BE2C (cell line): ENCODE results near the gene KLHL10.
A peak's percentile ranks its signal among the peaks of the same experiment; 100 is the strongest.

Experiments
- DNase-seq: peaks from one replicate; pipeline ENCODE4 v3.0.0-alpha.2; 2020
- H3K27me3 ChIP-seq: fragments of 250-450 bp; sonication (Bioruptor Pico); 2 replicates; pipeline ENCODE4 v1.5.1; 2020; ENCODE audit warnings: mild to moderate bottlenecking
- H3K36me3 ChIP-seq: fragments of 250-450 bp; sonication (Bioruptor Pico); 2 replicates; pipeline ENCODE4 v1.5.1; 2020; ENCODE audit warnings: mild to moderate bottlenecking
- H3K4me1 ChIP-seq: fragments of 250-450 bp; sonication (Bioruptor Pico); 2 replicates; pipeline ENCODE4 v1.5.1; 2020
- H3K4me3 ChIP-seq: 2 replicates; pipeline ENCODE4 v1.5.1; 2011; ENCODE audit warnings: low read depth, low read length
- H3K9me3 ChIP-seq: fragments of 250-450 bp; sonication (Bioruptor Pico); 2 replicates; pipeline ENCODE4 v1.5.1; 2020
- TF ChIP-seq, protein P1 (sequence below): IDR thresholded peaks from 2 replicates; pipeline ENCODE4 v1.5.1; 2012; ENCODE audit warnings: mild to moderate bottlenecking, low read depth, low read length

Gene KLHL10

DNA sequence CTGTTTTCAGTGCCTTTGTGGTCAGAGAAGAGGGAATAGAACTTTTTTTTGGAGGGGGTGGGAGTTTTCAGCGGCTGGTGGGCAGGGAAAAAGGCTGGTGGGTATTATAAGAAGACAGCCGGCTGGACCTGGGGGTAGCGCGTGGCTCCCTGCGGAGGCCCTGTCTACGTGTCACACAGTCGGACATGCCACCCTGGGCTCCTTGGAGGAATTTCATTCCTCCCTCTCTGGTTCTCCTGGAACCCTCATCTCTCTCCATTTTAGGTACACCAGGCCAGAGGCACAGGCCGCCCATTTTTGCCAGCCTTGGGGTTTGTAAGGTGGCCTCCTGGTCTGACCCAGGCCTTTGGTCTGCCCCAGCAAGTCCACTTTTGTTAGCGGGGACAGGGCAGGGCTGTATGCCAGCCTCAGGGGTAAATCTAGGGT lies 23.9 kb upstream of the KLHL10 start:
- no peak for DNase-seq
- Histone ChIP-seq H3K36me3 (peaks cover 27% of the 10 kb centered on the region), H3K4me1 (no peaks in the 10 kb centered on the region), H3K27me3 (no peaks in the 10 kb centered on the region), H3K4me3 (peak overlapping the region; percentile 99), H3K9me3 (no peaks in the 10 kb centered on the region)
- TF ChIP-seq, protein P1, sequence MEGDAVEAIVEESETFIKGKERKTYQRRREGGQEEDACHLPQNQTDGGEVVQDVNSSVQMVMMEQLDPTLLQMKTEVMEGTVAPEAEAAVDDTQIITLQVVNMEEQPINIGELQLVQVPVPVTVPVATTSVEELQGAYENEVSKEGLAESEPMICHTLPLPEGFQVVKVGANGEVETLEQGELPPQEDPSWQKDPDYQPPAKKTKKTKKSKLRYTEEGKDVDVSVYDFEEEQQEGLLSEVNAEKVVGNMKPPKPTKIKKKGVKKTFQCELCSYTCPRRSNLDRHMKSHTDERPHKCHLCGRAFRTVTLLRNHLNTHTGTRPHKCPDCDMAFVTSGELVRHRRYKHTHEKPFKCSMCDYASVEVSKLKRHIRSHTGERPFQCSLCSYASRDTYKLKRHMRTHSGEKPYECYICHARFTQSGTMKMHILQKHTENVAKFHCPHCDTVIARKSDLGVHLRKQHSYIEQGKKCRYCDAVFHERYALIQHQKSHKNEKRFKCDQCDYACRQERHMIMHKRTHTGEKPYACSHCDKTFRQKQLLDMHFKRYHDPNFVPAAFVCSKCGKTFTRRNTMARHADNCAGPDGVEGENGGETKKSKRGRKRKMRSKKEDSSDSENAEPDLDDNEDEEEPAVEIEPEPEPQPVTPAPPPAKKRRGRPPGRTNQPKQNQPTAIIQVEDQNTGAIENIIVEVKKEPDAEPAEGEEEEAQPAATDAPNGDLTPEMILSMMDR, result no peak

DNA sequence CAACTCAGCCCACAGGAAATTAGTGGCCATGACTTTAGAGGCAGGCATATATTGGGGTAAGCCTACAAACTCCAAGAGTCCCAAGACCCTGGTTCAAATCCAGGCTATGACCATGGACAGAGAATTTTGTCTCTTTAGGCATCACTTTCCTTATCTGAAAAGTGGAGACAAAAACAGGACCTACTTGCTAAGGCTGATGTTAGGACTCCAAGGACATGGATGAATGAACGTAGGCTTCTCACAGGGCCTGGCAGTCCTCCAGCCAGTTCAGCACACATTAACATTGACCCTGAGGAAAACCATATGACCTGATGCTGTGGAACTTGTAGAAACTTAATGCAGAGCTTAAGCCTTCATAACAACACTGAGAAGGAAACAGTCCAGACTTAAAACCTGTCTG lies 23.4 kb upstream of the KLHL10 start:
- Histone ChIP-seq H3K4me3 (peak overlapping the region; percentile 99), H3K27me3 (no peaks in the 10 kb centered on the region), H3K36me3 (peaks cover 23% of the 10 kb centered on the region), H3K4me1 (no peaks in the 10 kb centered on the region), H3K9me3 (no peaks in the 10 kb centered on the region)
- DNase-seq, result peak; percentile 29
- TF ChIP-seq, protein P1, result no peak

DNA sequence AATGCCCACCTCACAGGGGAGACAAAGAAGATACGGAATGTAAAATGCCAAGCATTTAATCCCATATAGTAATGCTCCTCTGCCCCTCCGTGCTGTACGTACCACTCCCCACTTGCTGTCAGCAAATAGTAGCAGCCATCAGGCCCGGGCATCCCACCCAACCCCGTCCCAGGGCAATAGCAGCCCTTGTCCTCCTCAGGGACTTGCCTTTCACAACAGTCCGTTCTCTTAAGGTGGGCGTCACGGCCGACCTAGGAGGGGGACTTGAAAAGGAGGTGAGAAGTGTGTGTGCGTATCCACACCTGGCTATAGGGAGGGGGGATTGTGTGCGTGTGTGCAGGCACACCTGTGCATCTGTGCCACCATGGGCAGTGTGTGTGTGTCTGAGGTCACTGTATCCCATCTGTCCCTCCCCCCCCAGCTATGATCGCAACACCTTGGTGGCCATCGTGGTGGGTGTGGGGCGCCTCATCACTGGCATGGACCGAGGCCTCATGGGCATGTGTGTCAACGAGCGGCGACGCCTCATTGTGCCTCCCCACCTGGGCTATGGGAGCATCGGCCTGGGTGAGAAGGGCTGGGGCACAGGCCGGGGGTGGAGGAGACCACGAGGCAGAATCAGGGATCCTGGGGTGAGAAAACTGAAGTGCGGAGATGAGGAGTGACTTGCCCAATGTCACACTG lies 20.8 kb upstream of the KLHL10 start:
- Histone ChIP-seq H3K4me3 (no peak overlapping the region), H3K27me3 (no peaks in the 10 kb centered on the region), H3K9me3 (no peaks in the 10 kb centered on the region), H3K36me3 (peaks cover 40% of the 10 kb centered on the region), H3K4me1 (no peaks in the 10 kb centered on the region)
- DNase-seq, result no peak
- TF ChIP-seq, protein P1, result no peak

DNA sequence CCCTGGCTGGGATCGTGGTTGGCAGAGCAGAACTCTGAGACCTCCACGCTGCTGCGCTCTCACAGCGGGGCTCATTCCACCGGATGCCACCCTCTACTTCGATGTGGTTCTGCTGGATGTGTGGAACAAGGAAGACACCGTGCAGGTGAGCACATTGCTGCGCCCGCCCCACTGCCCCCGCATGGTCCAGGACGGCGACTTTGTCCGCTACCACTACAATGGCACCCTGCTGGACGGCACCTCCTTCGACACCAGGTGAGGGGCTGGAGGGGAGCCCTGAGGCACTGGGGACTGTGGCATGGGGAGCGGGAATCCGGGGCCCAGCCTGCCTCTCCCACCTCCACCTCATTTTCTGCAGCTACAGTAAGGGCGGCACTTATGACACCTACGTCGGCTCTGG lies 19.6 kb upstream of the KLHL10 start:
- no peaks in the 10 kb centered on the region for H3K4me1 ChIP-seq
- TF ChIP-seq, protein P1, result no peak
- peaks cover 46% of the 10 kb centered on the region for H3K36me3 ChIP-seq
- no peaks in the 10 kb centered on the region for H3K9me3 ChIP-seq
- no peaks in the 10 kb centered on the region for H3K27me3 ChIP-seq
- no peak for DNase-seq
- no peak overlapping the region for H3K4me3 ChIP-seq

DNA sequence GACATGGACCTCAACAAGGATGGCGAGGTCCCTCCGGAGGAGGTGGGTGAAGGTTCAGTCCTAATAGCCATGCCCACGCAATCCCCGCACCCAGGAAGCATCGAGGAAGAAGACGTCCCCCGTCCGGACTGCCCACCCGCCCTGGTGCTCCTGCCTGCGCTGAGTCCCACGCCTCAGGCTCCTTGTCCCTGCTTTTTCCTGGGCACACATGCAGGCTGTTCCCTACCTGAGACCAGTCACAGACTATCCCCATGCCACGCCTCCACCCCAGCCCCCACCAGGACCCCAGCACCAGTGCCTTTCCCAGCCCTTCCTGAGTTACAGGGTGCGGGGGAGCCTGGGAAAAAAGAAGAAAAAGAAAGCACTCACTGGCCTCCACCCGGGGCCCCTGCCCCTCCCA lies 15.8 kb upstream of the KLHL10 start:
- Histone ChIP-seq H3K4me1 (no peaks in the 10 kb centered on the region), H3K9me3 (no peaks in the 10 kb centered on the region), H3K36me3 (peaks cover 45% of the 10 kb centered on the region), H3K4me3 (no peak overlapping the region), H3K27me3 (no peaks in the 10 kb centered on the region)
- TF ChIP-seq, protein P1, result no peak
- no peak for DNase-seq
